ENCODE measurements around the gene SNX3. TPM values are rescaled to one million over a fixed set of nuclear protein-coding genes. Genes with fewer than 3 reads are reported as not detected.

Gene SNX3
- total RNA-seq, 1 donor, result 161 TPM

DNA sequence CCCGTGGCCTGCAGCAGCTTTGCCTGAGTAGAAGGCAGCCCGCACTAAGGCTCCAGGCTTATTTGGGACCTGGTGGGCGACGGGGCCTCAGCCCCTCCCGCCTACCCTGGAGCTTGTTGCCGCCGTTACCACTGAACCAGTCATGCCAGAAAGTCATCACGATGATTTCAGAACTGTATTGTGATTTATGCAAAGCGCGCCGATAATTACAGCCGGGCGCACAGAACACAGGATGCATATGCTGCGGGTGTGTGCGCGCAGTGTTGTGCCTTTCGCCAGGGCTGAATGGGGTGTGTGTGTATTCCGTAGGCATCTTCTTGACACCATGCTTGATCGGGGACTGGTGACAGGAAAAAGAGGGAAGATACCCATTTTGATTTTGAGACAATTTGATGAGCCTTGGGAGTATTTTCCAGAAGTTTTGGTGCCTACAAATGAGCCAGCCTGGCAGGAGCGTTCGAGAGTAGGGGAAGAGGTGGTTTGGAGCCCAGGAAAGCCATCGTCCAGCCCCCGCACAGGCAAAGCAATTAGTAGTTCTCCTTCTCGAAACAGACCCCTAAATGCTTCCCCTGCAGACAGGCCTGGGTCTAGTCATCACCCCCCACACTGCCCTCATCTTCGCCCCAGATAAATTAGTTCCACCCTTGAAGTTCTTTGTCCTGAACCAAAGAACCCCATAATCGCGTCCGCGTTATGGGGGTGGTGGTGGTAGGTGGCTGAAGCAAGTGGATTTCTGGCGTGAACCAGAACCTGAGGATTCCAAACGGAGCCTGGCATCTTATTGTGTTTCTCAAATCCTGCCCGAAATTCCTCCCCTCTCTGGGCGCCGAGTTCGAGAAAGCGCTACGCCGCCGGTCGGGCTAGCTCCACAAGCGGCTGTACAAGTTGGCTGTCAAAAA lies 96.9 kb downstream of the SNX3 start:
- H3K36me3 ChIP-seq (ENCODE audit: insufficient read depth, low read length), result no peaks in the 10 kb centered on the region
- no peaks in the 10 kb centered on the region for H3K4me1 ChIP-seq (ENCODE audit: insufficient read depth, low read length)
- H3K4me3 ChIP-seq (ENCODE audit: insufficient read depth, low read length), result no peak overlapping the region
- peak; percentile 77 for DNase-seq (ENCODE audit: insufficient read length, low spot score, missing footprints)
- TF ChIP-seq, protein P1, sequence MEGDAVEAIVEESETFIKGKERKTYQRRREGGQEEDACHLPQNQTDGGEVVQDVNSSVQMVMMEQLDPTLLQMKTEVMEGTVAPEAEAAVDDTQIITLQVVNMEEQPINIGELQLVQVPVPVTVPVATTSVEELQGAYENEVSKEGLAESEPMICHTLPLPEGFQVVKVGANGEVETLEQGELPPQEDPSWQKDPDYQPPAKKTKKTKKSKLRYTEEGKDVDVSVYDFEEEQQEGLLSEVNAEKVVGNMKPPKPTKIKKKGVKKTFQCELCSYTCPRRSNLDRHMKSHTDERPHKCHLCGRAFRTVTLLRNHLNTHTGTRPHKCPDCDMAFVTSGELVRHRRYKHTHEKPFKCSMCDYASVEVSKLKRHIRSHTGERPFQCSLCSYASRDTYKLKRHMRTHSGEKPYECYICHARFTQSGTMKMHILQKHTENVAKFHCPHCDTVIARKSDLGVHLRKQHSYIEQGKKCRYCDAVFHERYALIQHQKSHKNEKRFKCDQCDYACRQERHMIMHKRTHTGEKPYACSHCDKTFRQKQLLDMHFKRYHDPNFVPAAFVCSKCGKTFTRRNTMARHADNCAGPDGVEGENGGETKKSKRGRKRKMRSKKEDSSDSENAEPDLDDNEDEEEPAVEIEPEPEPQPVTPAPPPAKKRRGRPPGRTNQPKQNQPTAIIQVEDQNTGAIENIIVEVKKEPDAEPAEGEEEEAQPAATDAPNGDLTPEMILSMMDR (IDR thresholded peaks at IDR 0.05; ENCODE audit: extremely low read depth, low read depth, low read length), result no peak
- no peak overlapping the region for H3K4me2 ChIP-seq (ENCODE audit: insufficient read depth, low read length)
- H4K20me1 ChIP-seq (ENCODE audit: insufficient read depth, low read length), result no peaks in the 10 kb centered on the region
- no peak overlapping the region for H2AFZ ChIP-seq (ENCODE audit: low read length)
- no peak overlapping the region for H3K27ac ChIP-seq (ENCODE audit: low read depth, low read length)
- H3K79me2 ChIP-seq (ENCODE audit: insufficient read depth, low read length), result no peaks in the 10 kb centered on the region
- no peaks in the 10 kb centered on the region for H3K9me3 ChIP-seq (ENCODE audit: low read depth, low read length)
- peaks cover 100% of the 10 kb centered on the region for H3K27me3 ChIP-seq (ENCODE audit: insufficient read depth, low read length)

DNA sequence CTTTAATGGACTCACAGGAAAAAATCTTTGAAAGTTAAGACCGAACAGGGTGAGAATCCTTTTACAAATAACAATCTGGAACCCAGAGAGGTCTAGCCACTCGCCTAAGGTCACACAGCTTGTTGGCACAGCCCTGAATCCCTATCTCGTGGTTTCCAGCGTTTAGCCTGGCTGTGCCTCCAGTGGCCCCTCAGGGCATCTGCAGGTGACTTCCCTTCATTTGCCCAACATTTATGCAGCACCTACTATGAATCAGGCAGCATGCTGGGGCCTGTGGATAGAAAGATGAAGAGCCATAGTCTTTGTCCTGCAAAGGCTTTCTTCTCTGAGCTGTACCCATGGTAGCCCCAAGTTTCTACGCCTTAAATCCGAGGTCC lies 97.6 kb downstream of the SNX3 start:
- no peaks in the 10 kb centered on the region for H3K36me3 ChIP-seq (ENCODE audit: insufficient read depth, low read length)
- no peaks in the 10 kb centered on the region for H3K9me3 ChIP-seq (ENCODE audit: low read depth, low read length)
- TF ChIP-seq, protein P1 (IDR thresholded peaks at IDR 0.05; ENCODE audit: extremely low read depth, low read depth, low read length), result no peak
- no peaks in the 10 kb centered on the region for H3K79me2 ChIP-seq (ENCODE audit: insufficient read depth, low read length)
- H3K27me3 ChIP-seq (ENCODE audit: insufficient read depth, low read length), result peaks cover 100% of the 10 kb centered on the region
- H3K4me2 ChIP-seq (ENCODE audit: insufficient read depth, low read length), result no peak overlapping the region
- H3K27ac ChIP-seq (ENCODE audit: low read depth, low read length), result no peak overlapping the region
- H3K4me3 ChIP-seq (ENCODE audit: insufficient read depth, low read length), result no peak overlapping the region
- H4K20me1 ChIP-seq (ENCODE audit: insufficient read depth, low read length), result no peaks in the 10 kb centered on the region
- no peak overlapping the region for H2AFZ ChIP-seq (ENCODE audit: low read length)
- DNase-seq (ENCODE audit: insufficient read length, low spot score, missing footprints), result peak; percentile 82
- no peaks in the 10 kb centered on the region for H3K4me1 ChIP-seq (ENCODE audit: insufficient read depth, low read length)

DNA sequence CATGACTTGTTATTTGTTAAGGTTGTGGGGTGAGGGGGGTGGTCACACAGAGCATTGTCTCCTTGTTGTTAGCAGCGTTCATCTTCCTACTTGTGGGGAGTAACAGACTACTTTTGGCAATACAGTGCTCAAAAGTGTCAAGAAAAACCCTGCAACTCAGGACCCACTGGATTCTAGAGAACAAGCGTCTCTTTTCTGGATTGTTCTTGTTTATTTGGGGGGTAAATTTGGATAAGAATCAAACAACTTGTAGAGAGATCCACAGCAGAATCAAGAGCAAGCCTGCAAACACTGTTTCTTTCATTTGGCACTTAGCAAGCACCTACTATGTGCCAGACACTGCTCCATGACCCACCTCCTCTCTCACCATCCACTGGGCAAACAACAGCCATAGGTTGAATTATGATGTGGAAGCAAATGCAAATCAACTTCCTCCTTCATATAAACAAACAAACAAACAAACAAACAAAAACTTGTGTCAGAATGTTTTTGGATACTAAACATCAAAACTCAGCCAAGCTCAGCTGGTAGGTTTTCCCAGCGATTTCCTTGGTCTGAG lies 99.0 kb downstream of the SNX3 start:
- H3K79me2 ChIP-seq (ENCODE audit: insufficient read depth, low read length), result no peaks in the 10 kb centered on the region
- no peaks in the 10 kb centered on the region for H3K36me3 ChIP-seq (ENCODE audit: insufficient read depth, low read length)
- H3K27me3 ChIP-seq (ENCODE audit: insufficient read depth, low read length), result peaks cover 100% of the 10 kb centered on the region
- no peaks in the 10 kb centered on the region for H4K20me1 ChIP-seq (ENCODE audit: insufficient read depth, low read length)
- H2AFZ ChIP-seq (ENCODE audit: low read length), result no peak overlapping the region
- no peaks in the 10 kb centered on the region for H3K4me1 ChIP-seq (ENCODE audit: insufficient read depth, low read length)
- no peak overlapping the region for H3K27ac ChIP-seq (ENCODE audit: low read depth, low read length)
- no peaks in the 10 kb centered on the region for H3K9me3 ChIP-seq (ENCODE audit: low read depth, low read length)
- peak; percentile 65 for DNase-seq (ENCODE audit: insufficient read length, low spot score, missing footprints)
- TF ChIP-seq, protein P1 (IDR thresholded peaks at IDR 0.05; ENCODE audit: extremely low read depth, low read depth, low read length), result no peak
- H3K4me3 ChIP-seq (ENCODE audit: insufficient read depth, low read length), result no peak overlapping the region
- H3K4me2 ChIP-seq (ENCODE audit: insufficient read depth, low read length), result no peak overlapping the region

Small RNA genes lying within 50 kb of the gene (small RNA-seq; reads per million reads assigned to genes)
- gene RNA5SP212 (not detected), gene RNU6-1144P (not detected), gene Z98742.2 (not detected)

Other genes with a start within 250 kb of the SNX3 start
- 36.5 and 42.3 TPM in 2 replicates for gene OSTM1, start 186.3 kb downstream of the SNX3 start, total RNA-seq
- gene NR2E1, start 95.0 kb downstream of the SNX3 start, total RNA-seq, result not detected in 2 replicates
- 4.0 and 8.0 TPM in 2 replicates for gene AFG1L, start 34.0 kb upstream of the SNX3 start, total RNA-seq